Fibroblast of the conjunctiva (primary cell): ENCODE measurements around the gene EIF4B.
A peak's percentile ranks its signal among the peaks of the same experiment; 100 is the strongest.
"Not testable (repeated sequence)": the region's sequence is repeated elsewhere in the genome, so short reads cannot be mapped to it uniquely, and the experiment has no call there.

ENCODE experiments used
- DNase-seq: peaks from one replicate; pipeline ENCODE4 v3.0.0-alpha.2; 2010; ENCODE audit warnings: low read depth

Gene EIF4B

GRCh38 chr12:52992699-52993557 is 13.3 kb upstream of the EIF4B start:
- DNase-seq, result no peak

GRCh38 chr12:52993558-52993869 is 12.7 kb upstream of the EIF4B start:
- DNase-seq, result no peak

DNA sequence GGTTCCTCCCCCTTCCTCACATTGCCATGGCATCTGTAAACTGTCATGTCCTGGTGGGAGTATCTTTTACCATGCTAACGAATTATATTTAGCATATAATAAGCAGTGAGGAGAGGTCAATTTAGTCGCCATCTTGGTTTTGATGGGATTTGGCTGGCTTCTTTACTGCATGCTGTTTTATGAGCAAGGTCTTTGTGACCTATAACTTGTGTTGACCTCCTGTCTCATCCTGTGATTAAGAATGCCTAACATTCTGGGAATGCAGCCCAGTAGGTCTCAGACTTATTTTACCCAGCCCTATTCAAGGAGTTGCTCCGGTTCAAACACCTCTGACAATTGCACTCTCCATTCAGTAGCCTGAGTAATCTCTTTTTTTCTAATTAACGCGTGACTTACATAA is 2.1 kb upstream of the EIF4B start:
- no peak for DNase-seq

- DNase-seq, result no peak
Measured at GRCh38 chr12:53004582-53004981, 1.7 kb upstream of the EIF4B start.

- no peak for DNase-seq
Measured at GRCh38 chr12:53005215-53005985, 856 bp upstream of the EIF4B start.

GRCh38 chr12:53006810-53007309 is 604 bp downstream of the EIF4B start:
- peak; percentile 43 for DNase-seq

DNA sequence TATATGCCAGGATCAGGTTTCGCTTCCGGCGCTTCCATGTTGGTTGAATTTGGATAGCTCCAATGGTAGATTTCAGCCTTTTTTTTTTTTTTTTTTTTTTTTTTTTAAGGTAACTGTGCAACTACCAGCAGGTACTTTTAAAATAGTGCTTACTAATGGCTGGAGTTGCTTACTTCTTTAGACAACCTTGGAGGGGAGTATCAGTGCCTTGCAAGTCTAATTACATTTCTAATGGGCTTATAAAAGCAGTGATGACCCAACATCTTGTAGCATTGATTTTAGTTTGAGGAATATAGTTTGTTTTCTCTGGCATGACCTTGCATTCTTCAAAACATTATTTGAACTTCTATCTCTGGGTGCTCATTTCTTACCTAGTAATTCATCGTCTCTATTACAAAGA is 1.1 kb downstream of the EIF4B start:
- no peak for DNase-seq

DNA sequence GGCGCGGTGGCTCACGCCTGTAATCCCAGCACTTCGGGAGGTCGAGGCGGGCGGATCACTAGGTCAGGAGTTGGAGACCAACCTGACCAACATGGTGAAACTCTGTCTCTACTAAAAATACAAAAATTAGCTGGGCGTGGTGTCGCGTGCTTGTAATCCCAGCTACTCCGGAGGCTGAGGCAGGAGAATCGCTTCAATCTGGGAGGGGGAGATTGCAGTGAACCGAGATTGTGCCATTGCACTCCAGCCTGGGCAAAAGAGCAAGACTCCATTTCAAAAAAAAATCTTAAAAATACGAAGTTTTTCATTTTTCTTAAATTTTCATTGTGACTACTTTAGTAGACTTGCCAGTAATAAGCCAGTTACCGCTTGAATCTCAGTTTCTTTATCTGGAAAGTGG is 2.5 kb downstream of the EIF4B start:
- DNase-seq, result not testable (repeated sequence)

- no peak for DNase-seq
Measured at GRCh38 chr12:53010955-53011354, 4.7 kb downstream of the EIF4B start.

DNA sequence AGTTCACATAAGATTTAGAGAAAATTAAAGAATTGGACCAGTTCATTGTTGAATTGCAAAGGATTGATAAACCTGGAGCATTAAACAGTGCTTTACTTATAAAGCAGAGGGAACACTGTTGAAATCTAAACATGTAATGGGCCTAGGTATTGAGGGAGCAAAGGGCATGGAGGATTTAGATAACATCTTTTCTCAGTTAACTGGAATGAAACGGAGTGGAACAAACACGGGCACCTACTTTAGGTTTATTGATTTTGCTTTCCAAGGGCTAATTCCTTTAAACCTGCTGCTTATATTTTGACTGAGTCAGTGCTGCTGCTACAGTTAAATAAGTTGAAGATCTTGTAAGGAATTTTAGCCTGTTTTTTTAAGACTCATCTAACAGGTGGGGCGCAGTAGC is 5.6 kb downstream of the EIF4B start:
- no peak for DNase-seq

- DNase-seq, result no peak
Measured at GRCh38 chr12:53012928-53013327, 6.7 kb downstream of the EIF4B start.

GRCh38 chr12:53014709-53015108 is 8.5 kb downstream of the EIF4B start:
- DNase-seq, result no peak

DNA sequence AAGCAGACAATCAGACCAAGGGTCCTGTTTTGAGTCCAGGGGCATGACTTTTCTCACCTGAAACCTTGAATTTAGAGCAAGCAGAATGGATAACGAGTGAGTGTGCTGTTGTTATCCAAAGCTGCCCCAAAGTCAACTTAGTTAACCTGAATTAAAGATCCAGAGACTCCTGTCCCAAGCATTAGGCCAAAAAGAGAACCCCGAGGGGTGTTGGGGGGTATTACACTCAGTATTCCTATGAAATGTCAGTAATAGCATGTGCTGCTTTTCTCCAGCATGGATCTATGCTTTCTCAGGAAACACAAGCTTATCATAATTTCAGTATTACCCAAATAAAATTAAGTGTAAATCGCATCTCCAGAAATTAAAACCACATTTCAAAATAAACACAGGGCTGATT is 19.0 kb downstream of the EIF4B start:
- DNase-seq, result no peak

GRCh38 chr12:53027014-53027413 is 20.8 kb downstream of the EIF4B start:
- not testable (repeated sequence) for DNase-seq

GRCh38 chr12:53031616-53032015 is 25.4 kb downstream of the EIF4B start:
- DNase-seq, result no peak

GRCh38 chr12:53033832-53034231 is 27.6 kb downstream of the EIF4B start:
- DNase-seq, result not testable (repeated sequence)

GRCh38 chr12:53034459-53034858 is 28.2 kb downstream of the EIF4B start:
- no peak for DNase-seq

GRCh38 chr12:53036802-53037201 is 30.5 kb downstream of the EIF4B start:
- DNase-seq, result no peak

GRCh38 chr12:53039851-53040250 is 33.6 kb downstream of the EIF4B start:
- DNase-seq, result no peak

GRCh38 chr12:53042607-53043454 is 36.6 kb downstream of the EIF4B start:
- no peak for DNase-seq

DNA sequence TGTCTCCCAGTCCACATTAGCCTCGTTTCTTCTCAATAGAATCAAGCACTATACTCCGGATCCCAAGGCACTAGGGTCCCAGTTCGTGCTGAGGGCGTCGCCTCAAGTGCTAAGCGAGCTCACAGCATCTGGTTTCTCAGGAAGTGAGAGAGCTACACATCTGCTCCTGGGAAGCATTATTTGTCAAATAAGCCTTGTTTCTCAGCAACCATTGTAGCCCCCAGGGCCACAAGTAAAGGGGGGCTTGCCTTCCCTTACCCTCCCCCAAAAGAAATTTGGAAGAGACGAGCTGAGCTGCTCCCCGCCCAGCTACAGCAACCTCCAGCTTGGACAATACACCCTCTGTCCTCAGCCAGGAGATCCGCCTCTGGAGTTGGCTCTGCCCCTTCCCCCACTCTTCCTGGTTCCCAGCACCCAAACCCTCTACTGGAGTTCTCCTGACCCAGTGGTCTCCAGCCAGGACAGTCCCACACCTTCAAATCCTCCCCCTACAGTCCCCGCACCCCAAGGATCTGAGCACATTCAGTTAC is 37.9 kb downstream of the EIF4B start:
- DNase-seq, result no peak
